HepG2 (cell line): ENCODE results near the gene PEX19. TPM values are rescaled to one million over a fixed set of nuclear protein-coding genes. Genes with fewer than 3 reads are reported as not detected.

Experiments
- ATAC-seq: fragments of 200-7000 bp; cut with Tn5 transposase; 3 replicates; pipeline ENCODE4 v1.9.1; 2020; ENCODE audit warnings: mild to moderate bottlenecking, moderate library complexity
- BruUV-seq: library from RNA; stranded (reverse); fragments of 400-500 nt; replicated peaks from 2 replicates; lab custom pipeline; 2021; lab: Mats Ljungman, UMichigan
- CTCF ChIA-PET: fragments of 300-600 bp; formaldehyde crosslinking; extraction: SDS; loops from one replicate; lab custom pipeline; 2021; ENCODE audit warnings: low total read pairs, inconsistent platforms, low intra/inter-chr PET ratio; lab: Yijun Ruan, JAX
- POLR2A ChIA-PET: fragments of 350-600 bp; sonication (Branson Sonifier 250); formaldehyde crosslinking; loops from one replicate; lab custom pipeline; 2020; ENCODE audit warnings: antibody characterized with exemption, inconsistent platforms; lab: Yijun Ruan, JAX
- DNase-seq: peaks from one replicate; pipeline ENCODE4 v3.0.0-alpha.2; 2015; ENCODE audit warnings: low spot score
- FAIRE-seq: peaks from 3 replicates; lab custom pipeline; 2011; peaks lifted over from hg19 to GRCh38; lab: Jason Lieb, UNC
- H2AFZ ChIP-seq: one replicate; pipeline ENCODE4 v1.6.1; 2011; ENCODE audit warnings: low read length, inconsistent platforms
- H3K27ac ChIP-seq: fragments of 300-600 bp; 3 replicates; pipeline ENCODE4 v1.8.0; 2011; ENCODE audit warnings: mixed run types, mild to moderate bottlenecking, mixed read lengths, low read length, inconsistent platforms; ENCODE audit not compliant: insufficient read depth; ENCODE audit errors: extremely low read length
- H3K27me3 ChIP-seq, 2 experiments: fragments of 200-600 bp in 1 of 2; 2 replicates in 1 of 2; 3 replicates in 1 of 2; pipeline versions ENCODE4 v1.6.0 to v1.8.0; 2011; ENCODE audit warnings: low read length in 2 of 2, mild to moderate bottlenecking in 2 of 2, moderate library complexity in 2 of 2, inconsistent platforms in 1 of 2; ENCODE audit not compliant: insufficient read depth in 2 of 2, control insufficient read depth in 1 of 2
- H3K36me3 ChIP-seq, 2 experiments: fragments of 200-600 bp in 1 of 2; replicated peaks in 1 of 2; 2 replicates in 1 of 2; 3 replicates in 1 of 2; pipeline versions ENCODE4 v1.5.1 to v1.8.0; 2011; ENCODE audit warnings: low read length in 2 of 2, inconsistent platforms in 1 of 2; ENCODE audit not compliant: insufficient read depth in 2 of 2, control insufficient read depth in 1 of 2
- H3K4me1 ChIP-seq: 2 replicates; pipeline ENCODE4 v1.5.1; 2012; ENCODE audit warnings: low read length, inconsistent platforms; ENCODE audit not compliant: insufficient read depth
- H3K4me2 ChIP-seq: 2 replicates; pipeline ENCODE4 v1.6.0; 2011; ENCODE audit warnings: low read depth, low read length, inconsistent platforms
- H3K4me3 ChIP-seq, 3 experiments: fragments of 200-600 bp in 1 of 3; sonication (generic), shearing (Covaris generic) in 1 of 3; replicated peaks in 1 of 3; 2 replicates each; pipeline ENCODE4 v1.5.1; 2011 to 2016; ENCODE audit warnings: low read length in 3 of 3, inconsistent platforms in 2 of 3, low read depth in 2 of 3, mild to moderate bottlenecking in 2 of 3, control low read depth in 1 of 3, mixed read lengths in 1 of 3; ENCODE audit not compliant: insufficient read depth in 1 of 3
- H3K79me2 ChIP-seq: one replicate; pipeline ENCODE4 v1.6.1; 2011; ENCODE audit warnings: low read length, inconsistent platforms; ENCODE audit not compliant: insufficient read depth
- H3K9ac ChIP-seq: 2 replicates; pipeline ENCODE4 v1.6.0; 2011; ENCODE audit warnings: mild to moderate bottlenecking, low read depth, low read length, inconsistent platforms; ENCODE audit not compliant: insufficient read depth
- H3K9me3 ChIP-seq: 2 replicates; pipeline ENCODE4 v1.5.1; 2012; ENCODE audit warnings: mild to moderate bottlenecking, low read length
- H4K20me1 ChIP-seq: 2 replicates; pipeline ENCODE4 v1.6.0; 2011; ENCODE audit warnings: inconsistent platforms, mild to moderate bottlenecking, low read length, moderate library complexity; ENCODE audit not compliant: insufficient read depth
- EEA1 ChIP-seq: sonication (generic); formaldehyde crosslinking; IDR thresholded peaks from 2 replicates; pipeline ENCODE4 v1.5.1; 2020; ENCODE audit warnings: mild to moderate bottlenecking, missing genetic modification reagents, borderline replicate concordance
- GPBP1L1 ChIP-seq: sonication (generic); formaldehyde crosslinking; IDR thresholded peaks from 2 replicates; pipeline ENCODE4 v1.5.0; 2020; ENCODE audit warnings: mild to moderate bottlenecking, missing genetic modification reagents
- SMC3 ChIP-seq: IDR thresholded peaks from 2 replicates; pipeline ENCODE4 v1.6.1; 2011; ENCODE audit warnings: low read length, improper control_type of control experiment
- SOX5 ChIP-seq: IDR thresholded peaks from 2 replicates; pipeline ENCODE4 v1.6.1; 2016; ENCODE audit warnings: borderline replicate concordance
- ZFX ChIP-seq: sonication (generic); formaldehyde crosslinking; IDR thresholded peaks from 2 replicates; pipeline ENCODE4 v1.4.0; 2020; ENCODE audit warnings: mild to moderate bottlenecking, low read depth, missing genetic modification reagents, moderate library complexity
- ZHX1 ChIP-seq: sonication (generic); formaldehyde crosslinking; IDR thresholded peaks from 2 replicates; pipeline ENCODE4 v1.8.1; 2022; ENCODE audit warnings: low read depth, mild to moderate bottlenecking, missing genetic modification reagents
- ZNF124 ChIP-seq: sonication (generic); formaldehyde crosslinking; IDR thresholded peaks from 2 replicates; pipeline ENCODE4 v1.4.0; 2020; ENCODE audit warnings: missing genetic modification reagents
- ZNF558 ChIP-seq: sonication (generic); formaldehyde crosslinking; IDR thresholded peaks from 2 replicates; pipeline ENCODE4 v1.9.0; 2022; ENCODE audit warnings: mild to moderate bottlenecking, missing genetic modification reagents, borderline replicate concordance
- WGBS: methylation state at CpG from one replicate; pipeline ENCODE4 v1.1.6; 2017; ENCODE audit warnings: low lambda C conversion rate; 5-methylcytosine and 5-hydroxymethylcytosine counted together
- in situ Hi-C: cut with HindIII; loops from 2 replicates; pipeline ENCODE4 v1.10.0; 2017; ENCODE audit warnings: low pct_unique_long_range_greater_than_20kb; ENCODE audit not compliant: extremely low pct_ligation_motif_present
- intact Hi-C: fragments of 100-400 bp; cut with micrococcal nuclease; formaldehyde crosslinking; loops from one replicate; pipeline ENCODE4 v1.10.0; 2022; ENCODE audit not compliant: unreplicated experiment
- polyA plus RNA-seq, 8 experiments: library from polyadenylated mRNA; depleted of rRNA in 3 of 8; stranded (reverse) in 7 of 8; unstranded in 1 of 8; fragments of >200 nt; fragmentation: Illumina TruSeq in 4 of 8; extraction: Trizol in 4 of 8; gene quantifications; 2 replicates each; pipeline versions ENCODE4 v1.2.1 to v1.2.3, GENCODE V29; 2011 to 2016; ENCODE audit warnings: low read depth in 4 of 8, missing spikeins in 1 of 8, mixed read lengths in 1 of 8; ENCODE audit not compliant: insufficient read depth in 1 of 8
- total RNA-seq, 5 experiments: library from RNA; depleted of rRNA; stranded (reverse); fragments of >200 nt; fragmentation: Illumina TruSeq; extraction: Trizol; gene quantifications; 2 replicates each; pipeline ENCODE4 v1.2.3, GENCODE V29; 2016; ENCODE audit warnings: low read depth in 1 of 5

PEX19 gene
- total and polyA plus RNA-seq, 2 of the 13 experiments (the other 11 are each of a cell fraction or from before 2014, with no cell fraction given): 47.0 to 51.8 TPM

GRCh38 chr1:160293020-160293968, 8.4 kb upstream of the PEX19 start:
- ATAC-seq: no peak
- BruUV-seq: no TSS peak

GRCh38 chr1:160291248-160292220, 6.6 kb upstream of the PEX19 start:
- BruUV-seq: no TSS peak
- Histone ChIP-seq H3K4me1 (peaks cover 17% of the 10 kb centered on the region), H3K27me3 (no peaks in the 10 kb centered on the region), H3K27ac (no peak overlapping the region), H2AFZ (no peak overlapping the region), H3K4me2 (no peak overlapping the region), H4K20me1 (peaks cover 12% of the 10 kb centered on the region), H3K4me3 (no peak overlapping the region), H3K9ac (no peak overlapping the region; the same call in 1 of the 2 replicates), H3K36me3 (peaks cover 48 to 74% of the 10 kb centered on the region in 2 experiments), H3K9me3 (no peaks in the 10 kb centered on the region), H3K79me2 (no peaks in the 10 kb centered on the region)
- peak; percentile 93 for FAIRE-seq
- ATAC-seq: peak; percentile 91
- in situ Hi-C loops (loop anchor here (5.0 kb wide), 1 partner anchor 99 kb away; the partner anchor contains the start of gene CASQ1), intact Hi-C loops (loop anchor here (1.0 kb wide), 1 partner anchor 98 kb away; no protein-coding TSS in a partner anchor)
- 75% methylated on average over 9 of the region's 11 CpGs for WGBS
- ChIA-PET POLR2A (interaction anchor here (0.7 to 1.3 kb wide), 6 partner anchors 29 to 191 kb away, joined by 3 to 6 read pairs (median 3); partner anchors contain the start of genes CASQ1 and DCAF8), CTCF (interaction anchor here (1.8 to 2.2 kb wide), 2 partner anchors 98 to 190 kb away, joined by 11 to 13 read pairs; no protein-coding TSS in a partner anchor)
- DNase-seq: peak; percentile 65
- TF ChIP-seq ZNF558 (CRISPR knock-in tag): no peak
- no peak for TF ChIP-seq GPBP1L1 (CRISPR knock-in tag)
- peak; percentile 75 for TF ChIP-seq SMC3
- TF ChIP-seq ZFX (CRISPR knock-in tag): 0 out of 2 replicates have a peak, but pooled peaks have one; percentile 12
- 0 out of 2 replicates have a peak, but pooled peaks have one; percentile 7 for TF ChIP-seq SOX5 (CRISPR knock-in tag)
- TF ChIP-seq ZHX1 (CRISPR knock-in tag): no peak

More at GRCh38 chr1:160293020-160293968, 8.4 kb upstream of the PEX19 start:
- intact Hi-C loops: no loop called here
- peaks cover 17% of the 10 kb centered on the region for H3K4me1 ChIP-seq
- H3K4me3 ChIP-seq: no peak overlapping the region
- WGBS: 99% methylated on average over 8 of the region's 8 CpGs
- no peak for TF ChIP-seq ZNF124 (CRISPR knock-in tag)
- TF ChIP-seq EEA1 (CRISPR knock-in tag): no peak
- H4K20me1 ChIP-seq: peaks cover 12% of the 10 kb centered on the region
- no peak overlapping the region for H2AFZ ChIP-seq
- FAIRE-seq (no peak), DNase-seq (no peak)
- in situ Hi-C loops: loop anchor here (5.0 kb wide), 1 partner anchor 101 kb away; the partner anchor contains the start of gene CASQ1
- peaks cover 60 to 91% of the 10 kb centered on the region in 2 experiments for H3K36me3 ChIP-seq
- no peaks in the 10 kb centered on the region for H3K79me2 ChIP-seq
- H3K9ac ChIP-seq: no peak overlapping the region
- no peak overlapping the region for H3K27ac ChIP-seq
- POLR2A ChIA-PET: interaction anchor here (1.0 to 1.7 kb wide), 2 partner anchors 31 to 192 kb away, joined by 3 to 6 read pairs; partner anchors contain the start of gene DCAF8
- no peaks in the 10 kb centered on the region for H3K27me3 ChIP-seq
- no peak overlapping the region for H3K4me2 ChIP-seq
- CTCF ChIA-PET: no interaction called here
- no peaks in the 10 kb centered on the region for H3K9me3 ChIP-seq
